Esophagus squamous epithelium (tissue), 4 donors: ENCODE results near the gene PM20D2.

Experiments
- POLR2A ChIP-seq, 4 donors: fragments of 450-650 bp; IDR thresholded peaks; one replicate each; pipeline ENCODE4 v1.6.1; 2017; ENCODE audit warnings: antibody characterized with exemption in 4 of 4, mild to moderate bottlenecking in 4 of 4, moderate library complexity in 3 of 4
- TF ChIP-seq, protein P1 (sequence below), 6 experiments: fragments of 450-650 bp in 4 of 6; fragments of 200-600 bp in 2 of 6; sonication (generic) in 2 of 6; IDR thresholded peaks; one replicate each; pipeline ENCODE4 v1.5.1; 2016 to 2019; ENCODE audit warnings: antibody characterized with exemption in 6 of 6, mild to moderate bottlenecking in 4 of 6, moderate library complexity in 4 of 6

DNA sequence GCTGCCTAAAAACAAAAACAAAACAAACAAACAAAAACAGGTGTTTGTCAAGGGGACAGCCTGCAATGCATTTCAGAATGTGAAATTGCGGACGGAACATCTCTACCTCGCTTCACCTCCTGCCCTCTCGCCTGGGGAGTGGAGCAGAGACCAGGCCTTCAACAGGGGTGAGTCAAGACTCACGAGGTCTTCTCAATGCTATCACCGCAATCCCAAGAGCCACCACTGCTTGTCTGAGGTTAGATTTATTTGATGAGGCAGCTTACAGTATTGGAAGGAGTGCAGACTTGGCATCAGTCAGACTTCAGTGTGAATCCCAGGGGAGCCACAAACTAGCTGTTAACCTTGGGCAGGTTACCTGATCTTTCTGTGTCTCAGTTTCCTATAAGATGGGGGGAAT lies 63.6 kb downstream of the PM20D2 start:
- TF ChIP-seq POLR2A (IDR thresholded peaks at IDR 0.05): no peak
- TF ChIP-seq, protein P1, sequence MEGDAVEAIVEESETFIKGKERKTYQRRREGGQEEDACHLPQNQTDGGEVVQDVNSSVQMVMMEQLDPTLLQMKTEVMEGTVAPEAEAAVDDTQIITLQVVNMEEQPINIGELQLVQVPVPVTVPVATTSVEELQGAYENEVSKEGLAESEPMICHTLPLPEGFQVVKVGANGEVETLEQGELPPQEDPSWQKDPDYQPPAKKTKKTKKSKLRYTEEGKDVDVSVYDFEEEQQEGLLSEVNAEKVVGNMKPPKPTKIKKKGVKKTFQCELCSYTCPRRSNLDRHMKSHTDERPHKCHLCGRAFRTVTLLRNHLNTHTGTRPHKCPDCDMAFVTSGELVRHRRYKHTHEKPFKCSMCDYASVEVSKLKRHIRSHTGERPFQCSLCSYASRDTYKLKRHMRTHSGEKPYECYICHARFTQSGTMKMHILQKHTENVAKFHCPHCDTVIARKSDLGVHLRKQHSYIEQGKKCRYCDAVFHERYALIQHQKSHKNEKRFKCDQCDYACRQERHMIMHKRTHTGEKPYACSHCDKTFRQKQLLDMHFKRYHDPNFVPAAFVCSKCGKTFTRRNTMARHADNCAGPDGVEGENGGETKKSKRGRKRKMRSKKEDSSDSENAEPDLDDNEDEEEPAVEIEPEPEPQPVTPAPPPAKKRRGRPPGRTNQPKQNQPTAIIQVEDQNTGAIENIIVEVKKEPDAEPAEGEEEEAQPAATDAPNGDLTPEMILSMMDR (IDR thresholded peaks at IDR 0.05): no peak
